PC-3 (cell line): ENCODE measurements around the gene SOX5.

Experiments used
- CTCF ChIP-seq: fragments of 300-600 bp; sonication (generic); conservative IDR thresholded peaks from 2 replicates; pipeline ENCODE4 v1.5.1; 2017; ENCODE audit warnings: antibody characterized with exemption, low read depth, mild to moderate bottlenecking, low read length
- EZH2 ChIP-seq: fragments of 300-600 bp; sonication (generic); IDR thresholded peaks from one replicate; pipeline ENCODE4 v1.6.1; 2017; ENCODE audit warnings: antibody characterized with exemption, mild to moderate bottlenecking, low read length; ENCODE audit not compliant: unreplicated experiment

GRCh38 chr12:23843958-23844357, 105.5 kb downstream of the SOX5 start:
- no peak for TF ChIP-seq EZH2
- no peak for TF ChIP-seq CTCF
